Duodenal mucosa (tissue), 2 donors: ENCODE results near the gene KRT222.

Experiments
- H3K27ac ChIP-seq: one replicate; pipeline ENCODE4 v1.7.0; 2013; ENCODE audit warnings: low read depth, low read length
- H3K27me3 ChIP-seq, 2 donors: one replicate each; pipeline ENCODE4 v1.7.0; 2013; ENCODE audit warnings: low read length in 2 of 2, control low read depth in 1 of 2; ENCODE audit not compliant: insufficient read depth in 2 of 2, control insufficient read depth in 1 of 2
- H3K36me3 ChIP-seq, 2 donors: one replicate each; pipeline ENCODE4 v1.7.0; 2013; ENCODE audit warnings: low read length in 2 of 2, control low read depth in 1 of 2; ENCODE audit not compliant: insufficient read depth in 2 of 2, control insufficient read depth in 1 of 2
- H3K4me1 ChIP-seq, 2 donors: one replicate each; pipeline ENCODE4 v1.7.0; 2013; ENCODE audit warnings: low read length in 2 of 2, control low read depth in 1 of 2; ENCODE audit not compliant: insufficient read depth in 2 of 2, control insufficient read depth in 1 of 2
- H3K4me3 ChIP-seq, 2 donors: one replicate each; pipeline ENCODE4 v1.7.0; 2013; ENCODE audit warnings: low read length in 2 of 2, low read depth in 1 of 2
- H3K9ac ChIP-seq, 2 donors: one replicate each; pipeline ENCODE4 v1.7.0; 2013; ENCODE audit warnings: low read length in 2 of 2, low read depth in 1 of 2
- H3K9me3 ChIP-seq, 2 donors: one replicate each; pipeline ENCODE4 v1.7.0; 2013; ENCODE audit warnings: low read length in 2 of 2, control low read depth in 1 of 2; ENCODE audit not compliant: control insufficient read depth in 1 of 2

The KRT222 gene

GRCh38 chr17:40618754-40619625 lies 46.0 kb downstream of the KRT222 start:
- Histone ChIP-seq H3K27me3 (peaks cover 3 to 7% of the 10 kb centered on the region in 2 donors), H3K27ac (no peak overlapping the region), H3K4me1 (peaks cover 8 to 12% of the 10 kb centered on the region in 2 donors), H3K9me3 (no peaks in the 10 kb centered on the region), H3K36me3 (no peaks in the 10 kb centered on the region), H3K9ac (no peak overlapping the region), H3K4me3 (peak overlapping the region in 1 of 2 donors; percentile 27)

GRCh38 chr17:40617678-40618240 lies 47.2 kb downstream of the KRT222 start:
- Histone ChIP-seq H3K4me3 (no peak overlapping the region), H3K4me1 (peaks cover 8 to 12% of the 10 kb centered on the region in 2 donors), H3K9me3 (no peaks in the 10 kb centered on the region), H3K27me3 (peaks cover 3 to 7% of the 10 kb centered on the region in 2 donors), H3K36me3 (no peaks in the 10 kb centered on the region), H3K9ac (peak overlapping the region in 1 of 2 donors; percentile 26), H3K27ac (no peak overlapping the region)

GRCh38 chr17:40616592-40616991 lies 48.4 kb downstream of the KRT222 start:
- H3K36me3 ChIP-seq: no peaks in the 10 kb centered on the region
- no peak overlapping the region for H3K27ac ChIP-seq
- H3K9ac ChIP-seq: no peak overlapping the region
- peaks cover 8 to 12% of the 10 kb centered on the region in 2 donors for H3K4me1 ChIP-seq
- peaks cover 3 to 7% of the 10 kb centered on the region in 2 donors for H3K27me3 ChIP-seq
- H3K4me3 ChIP-seq: no peak overlapping the region
- H3K9me3 ChIP-seq: no peaks in the 10 kb centered on the region

GRCh38 chr17:40615841-40616476 lies 49.0 kb downstream of the KRT222 start:
- H3K27me3 ChIP-seq: peaks cover under 1 to 3% of the 10 kb centered on the region in 2 donors
- peaks cover 8 to 12% of the 10 kb centered on the region in 2 donors for H3K4me1 ChIP-seq
- H3K36me3 ChIP-seq: no peaks in the 10 kb centered on the region
- no peaks in the 10 kb centered on the region for H3K9me3 ChIP-seq
- no peak overlapping the region for H3K4me3 ChIP-seq
- no peak overlapping the region for H3K9ac ChIP-seq
- no peak overlapping the region for H3K27ac ChIP-seq

GRCh38 chr17:40615068-40615840 lies 49.7 kb downstream of the KRT222 start:
- H3K4me1 ChIP-seq: peaks cover 8 to 12% of the 10 kb centered on the region in 2 donors
- peaks cover 0 to 3% of the 10 kb centered on the region in 2 donors for H3K27me3 ChIP-seq
- no peak overlapping the region for H3K4me3 ChIP-seq
- no peaks in the 10 kb centered on the region for H3K36me3 ChIP-seq
- no peaks in the 10 kb centered on the region for H3K9me3 ChIP-seq
- no peak overlapping the region for H3K27ac ChIP-seq
- no peak overlapping the region for H3K9ac ChIP-seq

GRCh38 chr17:40614431-40615067 lies 50.4 kb downstream of the KRT222 start:
- Histone ChIP-seq H3K27ac (no peak overlapping the region), H3K27me3 (peaks cover 0 to 3% of the 10 kb centered on the region in 2 donors)

GRCh38 chr17:40613467-40614154 lies 51.4 kb downstream of the KRT222 start:
- H3K27me3 ChIP-seq: peaks cover 0 to 3% of the 10 kb centered on the region in 2 donors
- H3K27ac ChIP-seq: no peak overlapping the region
- H3K9ac ChIP-seq: no peak overlapping the region
- no peak overlapping the region for H3K4me3 ChIP-seq
- H3K36me3 ChIP-seq: no peaks in the 10 kb centered on the region
- H3K9me3 ChIP-seq: no peaks in the 10 kb centered on the region
- peaks cover 0 to 4% of the 10 kb centered on the region in 2 donors for H3K4me1 ChIP-seq

More at GRCh38 chr17:40614431-40615067, 50.4 kb downstream of the KRT222 start:
- no peaks in the 10 kb centered on the region for H3K9me3 ChIP-seq
- no peaks in the 10 kb centered on the region for H3K36me3 ChIP-seq
- H3K4me1 ChIP-seq: peaks cover 7 to 12% of the 10 kb centered on the region in 2 donors
- H3K9ac ChIP-seq: no peak overlapping the region
- H3K4me3 ChIP-seq: no peak overlapping the region

GRCh38 chr17:40612599-40613244 lies 52.3 kb downstream of the KRT222 start:
- H3K27ac ChIP-seq: no peak overlapping the region
- peaks cover 0 to 2% of the 10 kb centered on the region in 2 donors for H3K27me3 ChIP-seq
- H3K36me3 ChIP-seq: no peaks in the 10 kb centered on the region
- H3K4me3 ChIP-seq: no peak overlapping the region
- H3K9me3 ChIP-seq: no peaks in the 10 kb centered on the region
- H3K9ac ChIP-seq: no peak overlapping the region
- H3K4me1 ChIP-seq: peaks cover 0 to 4% of the 10 kb centered on the region in 2 donors
